Caco-2 (cell line): ENCODE results near the gene ARG1. TPM values are rescaled to one million over a fixed set of nuclear protein-coding genes. Genes with fewer than 3 reads are reported as not detected.

Experiments used
- BruUV-seq: library from RNA; stranded (reverse); fragments of 400-500 nt; replicated peaks from 2 replicates; lab custom pipeline; 2021; lab: Mats Ljungman, UMichigan
- CTCF ChIA-PET: fragments of 300-600 bp; sonication (Branson Sonifier 250); formaldehyde crosslinking; loops from one replicate; lab custom pipeline; 2022; ENCODE audit warnings: antibody characterized with exemption; lab: Charles Lee
- POLR2A ChIA-PET: fragments of 300-600 bp; sonication (Branson Sonifier 250); formaldehyde crosslinking; loops from one replicate; lab custom pipeline; 2022; ENCODE audit warnings: antibody characterized with exemption; lab: Charles Lee
- DNase-seq, 2 experiments: peaks; one replicate each; pipeline versions ENCODE4 v3.0.0 to v3.0.0-alpha.2; 2020 to 2022
- H3K27me3 ChIP-seq: replicated peaks from 2 replicates; pipeline ENCODE4 v1.6.0; 2011; ENCODE audit warnings: low read length; ENCODE audit not compliant: control insufficient read depth, insufficient read depth
- H3K36me3 ChIP-seq: 2 replicates; pipeline ENCODE4 v1.5.1; 2011; ENCODE audit warnings: low read length; ENCODE audit not compliant: control insufficient read depth, insufficient read depth
- H3K4me1 ChIP-seq: fragments of 250-450 bp; sonication (Bioruptor Pico); 2 replicates; pipeline ENCODE4 v1.5.1; 2020; ENCODE audit warnings: mild to moderate bottlenecking
- H3K4me3 ChIP-seq: 2 replicates; pipeline ENCODE4 v1.5.1; 2011; ENCODE audit warnings: low read depth, mild to moderate bottlenecking, control low read depth, low read length
- H3K9me3 ChIP-seq: fragments of 250-450 bp; sonication (Bioruptor Pico); 2 replicates; pipeline ENCODE4 v1.5.1; 2020; ENCODE audit warnings: mild to moderate bottlenecking, moderate library complexity
- H3K27ac Mint-ChIP-seq: one replicate; pipeline ENCODE4 v1.8.0; 2022; ENCODE audit warnings: mixed read lengths; ENCODE audit not compliant: unreplicated experiment
- H3K27me3 Mint-ChIP-seq: one replicate; pipeline ENCODE4 v1.8.0; 2022; ENCODE audit warnings: mixed read lengths; ENCODE audit not compliant: insufficient read depth, unreplicated experiment
- H3K36me3 Mint-ChIP-seq: one replicate; pipeline ENCODE4 v1.8.0; 2022; ENCODE audit warnings: mild to moderate bottlenecking, mixed read lengths; ENCODE audit not compliant: insufficient read depth, unreplicated experiment
- H3K4me1 Mint-ChIP-seq: one replicate; pipeline ENCODE4 v1.8.0; 2022; ENCODE audit warnings: low read depth, mixed read lengths; ENCODE audit not compliant: unreplicated experiment
- H3K4me3 Mint-ChIP-seq: one replicate; pipeline ENCODE4 v1.8.0; 2022; ENCODE audit warnings: mild to moderate bottlenecking, moderate library complexity, mixed read lengths; ENCODE audit not compliant: unreplicated experiment
- H3K9me3 Mint-ChIP-seq: one replicate; pipeline ENCODE4 v1.8.0; 2022; ENCODE audit warnings: mixed read lengths; ENCODE audit not compliant: unreplicated experiment
- CTCF ChIP-seq, 2 experiments: fragments of 200-600 bp in 1 of 2; IDR thresholded peaks; 1 replicate in 1 of 2; 2 replicates in 1 of 2; pipeline versions ENCODE4 v1.5.1 to v1.8.0; 2011 to 2022; ENCODE audit warnings: antibody characterized with exemption in 1 of 2, control low read depth in 1 of 2, inconsistent platforms in 1 of 2, low read depth in 1 of 2, low read length in 1 of 2, mild to moderate bottlenecking in 1 of 2, moderate library complexity in 1 of 2; ENCODE audit not compliant: insufficient read depth in 1 of 2, severe bottlenecking in 1 of 2, unreplicated experiment in 1 of 2
- intact Hi-C: fragments of 100-400 bp; cut with micrococcal nuclease; formaldehyde crosslinking; loops from one replicate; pipeline ENCODE4 v1.10.0; 2022; ENCODE audit not compliant: unreplicated experiment
- total RNA-seq: library from RNA; stranded (reverse); gene quantifications from 2 replicates; pipeline ENCODE4 v1.2.3, GENCODE V29; 2022

ARG1 gene
- total RNA-seq, 1 experiment from 2014 or later: not detected

- Mint-ChIP-seq H3K9me3 (no peaks in the 10 kb centered on the region), H3K4me1 (no peaks in the 10 kb centered on the region), H3K27me3 (peaks cover 2% of the 10 kb centered on the region), H3K36me3 (peaks cover 6% of the 10 kb centered on the region), H3K27ac (no peak overlapping the region), H3K4me3 (no peak overlapping the region)
- H3K4me3 ChIP-seq: no peak overlapping the region
- intact Hi-C loops: no loop called here
- no peaks in the 10 kb centered on the region for H3K9me3 ChIP-seq
- POLR2A ChIA-PET: no interaction called here
- no TSS peak for BruUV-seq
- no peaks in the 10 kb centered on the region for H3K4me1 ChIP-seq
- TF ChIP-seq CTCF (IDR thresholded peaks at IDR 0.05; ENCODE audit: insufficient read depth in 1 of 2, low read depth in 1 of 2, low read length in 1 of 2, severe bottlenecking in 1 of 2, unreplicated experiment in 1 of 2): no peak
- H3K27me3 ChIP-seq: no peaks in the 10 kb centered on the region
- CTCF ChIA-PET: interaction anchor here (0.7 kb wide), 1 partner anchor 59 kb away, joined by 7 read pairs; no protein-coding TSS in a partner anchor
- no peak for DNase-seq
- H3K36me3 ChIP-seq: no peaks in the 10 kb centered on the region
Measured at GRCh38 chr6:131568726-131569125, 4.3 kb upstream of the ARG1 start.

GRCh38 chr6:131574133-131574532, 1.1 kb downstream of the ARG1 start:
- BruUV-seq: no TSS peak
- intact Hi-C loops: no loop called here
- H3K9me3 Mint-ChIP-seq: no peaks in the 10 kb centered on the region
- no peaks in the 10 kb centered on the region for H3K9me3 ChIP-seq
- H3K27me3 Mint-ChIP-seq: no peaks in the 10 kb centered on the region
- no peaks in the 10 kb centered on the region for H3K4me1 ChIP-seq
- no peak for TF ChIP-seq CTCF (IDR thresholded peaks at IDR 0.05; ENCODE audit: insufficient read depth in 1 of 2, low read depth in 1 of 2, low read length in 1 of 2, severe bottlenecking in 1 of 2, unreplicated experiment in 1 of 2)
- ChIA-PET CTCF (no interaction called here), POLR2A (no interaction called here)
- no peak for DNase-seq
- H3K36me3 ChIP-seq: no peaks in the 10 kb centered on the region
- no peak overlapping the region for H3K4me3 ChIP-seq
- peaks cover 6% of the 10 kb centered on the region for H3K36me3 Mint-ChIP-seq
- no peaks in the 10 kb centered on the region for H3K4me1 Mint-ChIP-seq
- H3K27me3 ChIP-seq: no peaks in the 10 kb centered on the region
- H3K4me3 Mint-ChIP-seq: no peak overlapping the region
- H3K27ac Mint-ChIP-seq: no peak overlapping the region

GRCh38 chr6:131574686-131575085, 1.7 kb downstream of the ARG1 start:
- no peaks in the 10 kb centered on the region for H3K9me3 Mint-ChIP-seq
- H3K4me1 Mint-ChIP-seq: no peaks in the 10 kb centered on the region
- H3K4me3 Mint-ChIP-seq: no peak overlapping the region
- intact Hi-C loops: no loop called here
- H3K27me3 Mint-ChIP-seq: no peaks in the 10 kb centered on the region
- BruUV-seq: no TSS peak
- POLR2A ChIA-PET: no interaction called here
- Histone ChIP-seq H3K9me3 (no peaks in the 10 kb centered on the region), H3K27me3 (no peaks in the 10 kb centered on the region), H3K4me3 (no peak overlapping the region), H3K4me1 (no peaks in the 10 kb centered on the region), H3K36me3 (no peaks in the 10 kb centered on the region)
- no peak overlapping the region for H3K27ac Mint-ChIP-seq
- CTCF ChIA-PET: interaction anchor here (1.0 kb wide), 1 partner anchor 54 kb away, joined by 4 read pairs; no protein-coding TSS in a partner anchor
- peaks cover 6% of the 10 kb centered on the region for H3K36me3 Mint-ChIP-seq
- no peak for TF ChIP-seq CTCF (IDR thresholded peaks at IDR 0.05; ENCODE audit: insufficient read depth in 1 of 2, low read depth in 1 of 2, low read length in 1 of 2, severe bottlenecking in 1 of 2, unreplicated experiment in 1 of 2)
- DNase-seq: no peak
